DLD1 (cell line): ENCODE measurements around the gene TMEM182.

Experiments used
- in situ Hi-C: cut with HindIII; loops from 2 replicates; pipeline ENCODE4 v1.10.0; 2017; ENCODE audit warnings: low sequenced_read_pairs

TMEM182 gene

DNA sequence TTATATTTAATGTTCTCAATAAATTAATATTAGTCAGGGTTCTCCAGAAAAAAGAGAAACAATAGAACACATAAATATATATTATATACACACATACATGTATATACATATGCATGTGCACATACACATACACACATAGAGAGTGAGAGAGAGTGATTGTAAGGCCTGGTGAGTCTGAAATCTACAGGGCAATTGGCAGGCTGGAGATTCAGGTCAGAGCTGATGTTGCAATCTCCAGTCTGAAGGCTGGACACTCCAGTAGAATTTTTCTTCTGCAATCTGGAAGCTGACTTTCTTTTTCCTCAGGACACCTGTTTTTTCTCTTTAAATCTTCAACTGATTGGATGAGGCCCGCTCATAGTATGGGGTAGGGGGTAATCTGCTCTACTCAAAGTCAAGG lies 3.2 kb downstream of the TMEM182 start:
- in situ Hi-C loops: no loop called here

DNA sequence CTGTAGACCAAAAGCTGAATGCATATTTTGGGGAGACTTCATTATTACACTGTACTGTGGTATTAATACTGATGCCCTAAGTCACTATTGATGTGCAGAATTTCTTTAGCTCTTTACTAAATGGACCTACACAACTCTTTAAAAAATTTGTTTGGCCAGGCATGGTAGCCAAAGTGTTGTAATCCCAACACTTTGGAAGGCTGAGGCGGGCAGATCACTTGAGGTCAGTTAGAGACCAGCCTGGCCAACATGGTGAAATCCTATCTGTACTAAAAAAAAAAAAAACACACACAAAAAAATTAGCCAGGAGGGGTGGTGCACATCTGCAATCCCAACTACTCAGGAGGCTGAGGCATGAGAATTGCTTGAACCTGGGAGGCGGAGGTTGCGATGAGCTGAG lies 6.4 kb downstream of the TMEM182 start:
- in situ Hi-C loops: no loop called here

DNA sequence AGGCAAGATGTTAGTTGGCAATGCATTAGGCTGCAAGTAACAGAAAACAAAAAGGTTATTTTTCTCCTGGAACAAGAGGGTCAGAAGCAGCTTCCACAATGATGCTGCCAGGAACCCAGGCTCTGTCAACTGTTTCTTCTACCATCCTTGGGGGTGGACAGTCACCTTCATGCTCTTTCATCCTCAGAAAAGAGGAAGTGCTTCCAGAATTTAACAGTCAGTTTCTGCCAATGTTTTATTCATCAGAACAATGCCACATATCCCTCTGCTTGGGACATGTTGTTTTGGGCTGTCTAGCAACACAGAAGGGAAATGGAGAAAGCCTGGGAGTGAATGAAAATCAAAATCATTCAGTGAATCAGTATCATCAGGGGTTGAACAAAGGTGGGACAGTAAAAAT lies 7.1 kb downstream of the TMEM182 start:
- in situ Hi-C loops: no loop called here

DNA sequence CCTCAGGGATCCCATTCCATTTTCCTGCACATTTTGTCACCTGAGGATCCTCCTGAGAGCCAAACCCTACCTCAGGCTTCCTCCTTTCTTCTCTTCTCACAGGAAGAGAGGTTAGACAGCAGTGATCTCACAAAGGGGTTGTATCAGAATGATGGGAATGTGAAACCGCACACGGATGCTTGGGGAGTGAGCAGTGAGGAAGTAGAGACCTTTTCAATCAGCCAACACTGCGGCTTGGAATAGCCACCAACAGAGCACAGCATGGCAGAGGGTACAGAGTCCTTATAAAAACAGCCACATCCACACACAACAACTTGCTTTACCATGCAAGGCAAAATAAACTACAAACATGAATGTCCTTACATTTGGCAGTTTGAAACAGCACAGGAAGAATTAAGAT lies 8.7 kb downstream of the TMEM182 start:
- in situ Hi-C loops: no loop called here

DNA sequence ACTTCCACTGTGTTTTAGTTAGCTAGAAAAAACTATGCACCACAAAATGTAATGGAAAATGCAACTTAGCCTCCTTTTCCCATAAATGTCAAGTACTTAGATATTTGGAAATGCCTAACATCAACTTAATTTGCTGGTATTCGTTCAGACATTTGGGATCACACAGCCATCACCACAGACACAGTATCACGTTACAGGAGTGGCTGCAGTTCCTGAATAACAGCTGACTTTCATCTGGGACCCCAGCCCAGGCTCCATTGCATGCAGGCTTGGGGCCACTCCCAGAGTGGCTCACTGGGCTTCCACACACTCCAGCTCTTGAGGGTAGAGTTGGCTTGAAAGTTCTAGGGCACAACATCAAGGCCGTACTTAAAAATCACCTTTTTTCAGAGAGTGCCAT lies 9.3 kb downstream of the TMEM182 start:
- in situ Hi-C loops: no loop called here

DNA sequence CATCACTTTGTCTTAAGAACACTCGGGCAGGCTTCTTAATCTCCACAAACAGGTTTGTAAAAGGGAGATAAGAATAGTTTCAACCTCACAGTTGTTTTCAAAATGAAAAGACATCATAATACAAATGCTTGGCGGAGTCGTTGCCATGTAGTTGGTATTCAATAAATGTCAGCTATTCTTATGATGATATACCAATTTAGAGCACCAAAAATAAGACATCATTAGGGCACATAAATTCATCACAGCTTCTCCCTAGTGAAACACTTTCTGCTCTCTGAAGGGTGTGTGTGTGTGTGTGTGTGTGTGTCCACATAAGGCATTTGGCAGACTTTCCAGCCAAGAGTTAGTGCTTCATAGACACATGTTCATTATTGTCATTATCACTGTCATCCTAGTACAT lies 10.8 kb downstream of the TMEM182 start:
- in situ Hi-C loops: no loop called here

DNA sequence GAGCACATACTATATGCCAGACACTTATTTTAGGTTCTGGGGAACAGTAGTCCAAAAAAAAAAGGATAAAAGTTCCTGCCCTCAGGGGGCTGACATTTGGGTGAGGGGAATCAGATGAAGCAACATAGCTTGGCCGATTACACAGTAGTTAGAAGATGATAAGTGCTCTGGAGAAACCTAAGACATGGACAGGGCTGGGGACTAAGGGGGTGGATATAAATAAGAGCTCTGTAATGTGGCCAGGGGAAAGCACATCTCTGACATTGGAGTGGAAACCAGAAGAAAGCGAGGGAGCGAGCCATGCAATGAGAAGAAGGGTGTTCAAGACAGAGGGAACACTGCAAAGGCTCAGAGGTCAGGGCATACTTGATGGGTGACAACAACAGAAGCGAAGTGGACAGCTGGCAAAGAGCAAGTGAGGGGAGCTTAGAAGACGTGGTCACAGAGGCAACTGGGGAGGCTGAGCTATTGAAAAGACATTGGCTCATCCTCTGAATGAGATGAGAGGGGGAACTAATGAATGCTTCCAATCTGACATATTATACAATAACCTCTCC lies 11.4 kb downstream of the TMEM182 start:
- in situ Hi-C loops: no loop called here

DNA sequence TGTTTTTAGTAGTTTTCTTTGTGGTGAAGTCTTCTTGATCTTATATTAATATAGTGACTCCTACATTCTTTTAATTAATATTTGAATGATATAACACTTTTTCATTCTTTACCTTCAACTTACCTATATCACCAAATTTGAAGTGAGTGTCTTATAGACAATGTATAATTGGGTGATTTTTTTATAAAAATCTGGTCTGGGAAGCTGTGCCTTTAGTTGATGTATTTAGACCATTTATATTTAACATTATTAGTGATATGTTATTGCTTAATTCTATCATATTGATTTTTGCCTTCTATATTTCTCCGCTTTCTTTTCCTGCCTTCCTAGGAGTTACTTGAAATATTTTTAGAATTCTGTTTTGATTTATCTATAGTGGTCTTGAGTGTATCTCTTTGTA lies 16.4 kb downstream of the TMEM182 start:
- in situ Hi-C loops: no loop called here

DNA sequence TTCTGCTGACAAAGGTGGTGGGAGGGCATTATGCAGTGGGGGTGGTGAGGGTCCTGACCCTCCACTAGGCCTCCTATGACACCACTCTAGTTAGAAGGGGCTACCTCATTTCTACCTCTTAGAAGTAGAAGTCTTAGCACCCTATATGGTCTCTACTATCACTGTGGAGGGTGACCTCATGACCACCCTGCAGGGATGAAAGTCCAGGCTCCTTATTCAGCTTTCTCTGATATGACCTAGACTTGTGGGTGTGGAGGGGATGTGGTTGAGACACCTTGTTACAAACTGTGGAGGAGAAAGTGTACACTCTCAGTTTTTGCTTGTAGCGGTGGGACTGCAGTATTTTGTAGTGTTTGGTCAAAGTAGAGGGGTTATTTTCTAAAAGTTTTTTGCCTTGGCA lies 18.6 kb downstream of the TMEM182 start:
- in situ Hi-C loops: no loop called here

DNA sequence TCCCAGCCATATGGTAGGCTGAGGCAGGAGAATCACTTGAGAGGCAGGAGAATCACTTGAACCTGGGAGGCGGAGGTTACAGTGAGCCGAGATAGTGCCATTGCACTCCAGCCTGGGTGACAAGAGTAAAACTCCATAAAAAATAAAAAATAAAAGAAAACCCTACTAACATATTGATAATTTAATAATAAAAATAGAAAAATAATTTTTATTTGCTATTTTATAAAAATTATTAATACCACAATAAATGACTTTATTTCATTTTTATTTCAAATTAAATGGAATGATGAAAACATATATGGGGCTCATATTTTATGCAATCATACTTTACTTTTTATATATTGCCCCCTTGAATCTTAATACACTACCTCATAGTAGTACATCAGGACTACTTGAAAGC lies 20.4 kb downstream of the TMEM182 start:
- in situ Hi-C loops: no loop called here

DNA sequence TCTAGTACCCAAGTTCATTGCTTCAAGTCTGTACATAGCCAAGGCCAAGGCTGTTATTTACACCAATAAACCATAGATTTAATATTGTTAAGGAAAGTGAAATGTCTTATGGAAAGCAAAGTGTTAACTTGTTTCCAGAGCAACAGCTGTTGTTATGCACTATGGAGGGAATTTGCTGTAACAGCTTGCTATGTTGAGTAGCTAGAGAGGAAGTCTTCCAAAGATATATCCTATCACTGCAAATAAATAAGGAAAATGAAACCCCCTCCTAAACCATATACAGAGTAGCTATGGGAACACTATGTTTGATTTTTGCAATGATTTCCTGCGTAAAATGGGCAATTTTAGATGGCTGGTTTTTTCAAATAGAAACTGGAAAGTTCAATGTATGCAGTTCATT lies 21.1 kb downstream of the TMEM182 start:
- in situ Hi-C loops: no loop called here

DNA sequence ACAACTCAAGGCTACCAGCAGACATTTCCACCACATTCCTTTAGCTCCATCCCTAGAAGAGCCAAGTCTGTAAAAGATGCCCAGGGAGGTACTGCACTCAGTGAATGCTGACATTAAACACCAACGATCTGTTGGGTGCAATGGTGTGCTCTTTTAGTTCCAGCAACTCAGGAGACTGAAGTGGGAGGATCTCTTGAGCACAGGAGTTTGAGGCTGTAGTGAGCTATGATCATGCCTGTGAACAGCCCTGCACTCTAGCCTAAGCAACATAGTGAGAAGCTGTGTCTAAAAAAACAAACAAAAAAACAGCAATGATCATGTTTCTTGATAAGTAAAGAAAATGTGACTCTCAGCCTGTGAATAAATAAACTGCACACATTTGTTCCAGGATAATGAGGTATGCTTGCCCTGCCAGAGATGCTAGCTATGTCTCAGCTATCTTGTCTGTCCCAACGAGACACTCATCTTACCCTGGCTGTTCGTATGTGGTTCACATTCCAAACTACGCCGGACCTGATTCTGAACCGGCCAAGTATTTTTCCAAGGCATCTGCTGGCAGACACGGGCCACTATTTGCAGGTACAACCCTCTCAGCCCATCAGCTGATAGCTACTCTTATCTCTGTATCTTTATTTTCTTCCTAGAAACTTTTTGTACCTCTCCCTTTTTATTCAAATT lies 21.8 kb downstream of the TMEM182 start:
- in situ Hi-C loops: no loop called here

DNA sequence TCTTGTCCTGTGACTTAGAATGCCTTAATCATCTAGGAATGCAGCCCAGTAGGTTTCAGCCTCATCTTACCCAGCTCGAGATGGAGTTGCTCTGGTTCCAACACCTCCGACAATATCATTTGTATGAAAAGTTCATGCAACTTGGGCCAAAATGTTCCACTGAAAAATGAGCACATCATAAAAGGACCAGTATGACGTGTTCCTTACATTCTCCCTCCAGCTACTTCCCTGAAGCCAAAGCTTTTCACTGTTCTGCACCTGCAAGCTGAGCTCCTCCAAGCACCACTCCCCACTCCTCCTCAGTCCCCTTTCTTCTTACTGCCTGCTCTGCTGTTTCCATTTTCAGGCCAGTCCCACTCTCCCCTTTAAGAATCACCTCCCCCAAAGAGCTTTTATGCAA lies 23.1 kb downstream of the TMEM182 start:
- in situ Hi-C loops: no loop called here

DNA sequence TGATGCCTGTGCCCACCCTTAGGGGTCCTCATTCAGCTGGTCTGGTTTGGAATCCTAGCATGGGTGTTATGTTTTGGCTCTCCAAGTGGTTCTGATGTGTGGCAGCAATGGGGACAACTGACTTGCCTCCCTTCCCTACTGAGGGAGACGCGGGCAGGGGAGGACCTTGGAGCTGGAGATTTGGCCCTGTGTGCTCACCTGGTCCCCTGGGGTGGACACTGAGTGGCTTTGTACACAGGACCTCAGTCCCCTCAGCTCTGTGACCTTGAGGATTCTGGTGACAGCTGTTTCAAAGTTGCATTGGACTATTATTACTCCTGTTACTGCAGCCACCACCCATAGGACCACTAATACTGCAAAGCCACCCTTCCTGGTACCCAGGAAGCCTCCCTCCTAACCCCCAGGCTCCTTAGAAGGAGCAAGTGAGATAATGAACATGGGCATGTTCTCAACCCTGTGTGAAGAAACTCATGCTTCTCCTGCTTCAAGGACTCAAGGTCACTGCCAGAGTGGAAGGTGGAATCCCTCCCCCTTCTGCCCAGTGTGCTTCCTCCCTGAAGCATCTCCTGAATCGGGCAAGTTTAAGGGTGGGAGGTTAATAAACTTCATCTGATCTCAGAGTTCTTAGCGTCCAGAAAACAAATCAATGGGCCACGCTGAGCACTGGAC lies 26.5 kb downstream of the TMEM182 start:
- in situ Hi-C loops: no loop called here

DNA sequence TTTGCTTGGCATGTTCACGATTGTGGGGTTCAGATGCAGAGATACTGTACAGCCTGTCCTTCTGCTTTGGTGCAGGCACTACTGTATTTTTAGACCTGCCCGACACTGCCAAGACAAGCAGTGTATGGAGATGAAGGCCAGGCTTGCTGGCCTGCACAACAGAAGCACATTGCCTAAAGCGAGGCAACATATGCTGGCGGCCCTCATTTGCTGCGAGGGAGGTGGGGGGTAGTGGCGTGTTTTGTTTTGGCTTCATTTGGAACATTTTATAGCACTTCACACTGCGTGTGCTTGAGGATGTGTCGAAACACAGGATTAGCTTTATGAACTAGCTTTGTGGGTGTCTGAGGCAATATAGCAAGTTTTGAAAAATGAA lies 27.0 kb downstream of the TMEM182 start:
- in situ Hi-C loops: no loop called here

DNA sequence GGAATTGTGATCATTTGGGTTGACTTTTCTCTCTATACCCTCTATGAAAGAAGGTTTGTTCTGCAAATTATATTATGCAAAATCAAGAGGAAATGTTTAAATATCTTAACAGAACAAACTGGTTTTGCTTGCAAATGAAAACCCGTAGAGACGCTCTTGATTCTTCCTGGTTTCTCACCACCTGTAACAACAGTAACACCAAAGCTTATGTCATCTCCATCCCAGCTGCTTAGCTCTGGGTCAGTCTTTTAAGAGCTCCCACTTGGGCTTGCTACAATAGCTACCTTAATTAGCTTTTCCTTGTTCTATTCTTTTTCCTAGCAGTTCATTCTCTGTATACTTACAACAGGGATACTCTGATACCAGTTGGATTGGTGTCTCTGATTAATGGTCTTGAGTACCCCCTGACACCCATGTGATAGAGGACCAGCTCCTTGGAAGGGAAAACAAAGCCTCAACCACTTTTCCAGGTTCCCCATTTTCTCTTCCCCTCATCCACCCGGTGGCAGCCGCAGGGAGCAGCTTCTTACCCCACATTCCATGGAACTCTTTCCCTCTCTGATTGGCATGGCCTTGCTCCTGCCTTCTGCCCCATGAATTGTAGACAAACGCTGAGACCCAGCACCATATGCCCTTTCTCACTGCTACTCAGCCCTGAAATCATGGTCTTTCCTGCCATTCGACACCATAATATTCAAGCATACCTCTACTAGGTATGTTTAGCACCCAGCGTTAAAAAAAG lies 27.7 kb downstream of the TMEM182 start:
- in situ Hi-C loops: no loop called here

DNA sequence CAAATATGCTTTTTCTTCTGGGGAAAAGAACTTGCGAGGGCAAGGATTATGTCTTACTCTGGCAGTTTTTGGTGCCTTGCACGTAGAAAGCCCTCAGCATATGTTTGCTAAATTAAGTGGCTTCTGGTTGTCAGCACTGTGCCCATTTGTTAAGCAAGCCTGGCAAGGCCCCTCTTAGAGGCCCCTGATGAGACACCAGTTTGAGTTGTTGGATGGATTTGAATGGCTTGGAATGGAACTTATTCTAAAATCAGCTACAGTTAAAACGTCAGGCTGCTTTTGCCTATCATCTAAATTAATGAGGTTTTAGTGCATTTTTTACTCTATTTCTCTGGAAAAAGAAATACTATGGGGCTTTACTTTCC lies 28.2 kb downstream of the TMEM182 start:
- in situ Hi-C loops: no loop called here

DNA sequence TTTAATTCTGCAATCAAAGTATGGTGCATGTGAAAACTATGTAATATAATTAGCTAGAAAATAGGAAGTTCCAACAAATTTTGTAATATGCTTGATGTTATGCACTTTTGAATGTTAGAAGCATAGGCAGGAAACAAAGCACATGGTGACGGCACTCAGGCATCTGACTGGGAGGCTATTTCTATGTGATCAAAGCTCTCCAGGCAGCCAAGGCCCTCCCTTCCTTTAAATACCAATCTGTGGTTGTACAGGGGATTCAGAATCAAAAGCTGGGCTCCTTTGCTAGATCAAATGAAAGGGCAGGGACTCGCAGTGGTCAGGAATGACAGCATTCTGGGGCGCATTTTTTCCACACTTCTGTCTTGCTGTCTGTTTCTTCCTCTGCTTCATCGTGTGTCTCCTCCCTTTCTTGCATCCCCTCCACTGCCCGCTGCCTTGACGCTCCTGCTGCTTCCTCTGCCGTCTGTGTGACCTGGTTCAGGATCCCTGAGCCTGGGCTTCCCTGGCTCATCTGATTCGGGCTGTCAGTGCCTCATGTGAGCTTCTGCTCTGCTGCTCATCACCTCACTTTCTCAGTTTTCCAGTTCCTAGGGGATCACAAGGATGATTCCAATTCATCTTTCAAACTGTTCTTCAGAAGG lies 30.9 kb downstream of the TMEM182 start:
- in situ Hi-C loops: no loop called here

DNA sequence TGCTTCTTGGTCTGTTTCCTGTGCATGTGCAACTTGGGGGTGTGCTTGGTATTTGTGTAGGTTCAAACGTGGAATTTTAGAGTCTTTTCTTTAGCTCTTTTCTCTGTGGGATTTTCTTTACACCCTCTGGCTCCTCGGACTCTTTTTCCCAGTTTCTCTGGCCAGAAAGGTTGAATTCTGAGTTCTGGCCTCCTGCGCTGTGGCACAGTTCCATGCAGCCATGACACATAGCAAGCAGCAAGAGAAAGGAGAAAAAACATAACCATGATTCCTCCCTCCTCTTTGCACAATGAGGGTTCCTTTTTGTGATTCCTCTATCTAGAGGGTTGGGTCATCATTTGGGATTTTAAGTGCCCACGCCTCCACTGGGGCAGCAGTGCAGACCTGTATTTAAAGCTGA lies 33.8 kb downstream of the TMEM182 start:
- in situ Hi-C loops: no loop called here

DNA sequence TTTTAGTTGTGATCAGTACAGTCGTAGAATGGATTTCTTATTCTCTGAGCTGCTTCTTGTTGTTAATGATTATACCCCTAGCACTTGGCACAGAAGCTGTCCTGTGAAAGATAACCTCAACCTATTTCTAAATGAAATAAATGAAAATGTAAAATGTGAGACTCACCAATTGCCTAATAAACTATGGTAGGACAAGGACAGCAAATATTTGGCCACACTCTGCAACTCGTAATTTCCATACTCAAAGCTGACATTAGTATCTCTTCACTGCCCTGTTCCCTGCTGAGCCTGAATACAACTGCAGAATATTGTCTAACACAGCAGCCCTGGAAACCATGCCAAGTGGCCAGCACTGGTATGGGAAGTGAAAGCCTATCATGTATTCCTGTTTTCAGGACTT lies 34.5 kb downstream of the TMEM182 start:
- in situ Hi-C loops: no loop called here

DNA sequence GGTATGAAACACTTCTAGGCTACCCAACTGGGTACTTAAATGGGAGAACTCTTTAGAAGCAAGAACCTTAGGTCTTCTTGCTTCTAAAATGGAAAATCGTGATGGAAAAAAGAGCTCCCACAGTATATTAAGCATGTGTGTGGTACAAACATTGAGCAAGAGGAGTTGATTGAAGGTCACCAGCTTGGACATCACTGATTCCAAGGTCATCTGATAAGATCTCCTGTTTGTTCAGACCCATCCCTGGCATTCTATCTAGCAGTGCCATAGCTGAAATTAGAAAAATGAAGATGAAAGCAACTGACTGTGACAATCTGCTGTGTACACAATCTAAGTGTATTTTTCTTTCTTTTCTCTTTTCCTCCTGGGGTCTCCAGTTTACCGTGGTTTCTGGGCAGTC lies 35.7 kb downstream of the TMEM182 start:
- in situ Hi-C loops: no loop called here

DNA sequence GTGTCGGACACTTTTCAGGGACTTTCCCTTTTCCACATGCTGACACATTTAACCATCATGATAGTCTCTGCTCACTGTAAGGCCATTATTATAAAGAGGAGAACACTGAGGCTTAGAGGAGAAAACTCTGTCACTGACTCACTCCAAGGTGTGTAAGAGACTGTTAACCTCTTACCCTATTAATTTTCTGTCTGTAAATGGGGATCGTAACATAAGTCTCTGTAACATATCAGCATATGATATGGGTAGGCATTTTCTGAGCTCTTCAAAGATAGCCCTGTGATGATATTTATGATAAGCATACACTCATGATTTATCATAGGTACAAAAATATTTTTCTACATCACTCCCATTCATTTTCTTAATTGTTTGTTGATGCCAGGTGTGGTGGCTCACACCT lies 36.4 kb downstream of the TMEM182 start:
- in situ Hi-C loops: no loop called here
